Keratinocyte (primary cell): ENCODE measurements around the gene MYO1D.

Experiments used
- CTCF ChIP-seq, 3 experiments: IDR thresholded peaks in 1 of 3; conservative IDR thresholded peaks in 1 of 3; optimal IDR thresholded peaks in 1 of 3; 2 replicates in 2 of 3; 3 replicates in 1 of 3; pipeline versions ENCODE3 to v1.5.1; 2011; ENCODE audit warnings: low read length in 3 of 3, mild to moderate bottlenecking in 3 of 3, moderate library complexity in 2 of 3, control low read depth in 1 of 3, inconsistent platforms in 1 of 3; ENCODE audit not compliant: insufficient read depth in 2 of 3; ENCODE audit errors: extremely low read depth in 1 of 3
- EZH2 ChIP-seq: IDR thresholded peaks from one replicate; pipeline ENCODE4 v1.6.1; 2012; ENCODE audit warnings: inconsistent platforms, mild to moderate bottlenecking, low read length, moderate library complexity

GRCh38 chr17:32519228-32520103, 357.5 kb downstream of the MYO1D start:
- TF ChIP-seq CTCF (optimal IDR thresholded peaks at IDR 0.05 in 1 of 3, IDR thresholded peaks at IDR 0.05 in 1 of 3, conservative IDR thresholded peaks at IDR 0.05 in 1 of 3; ENCODE audit: extremely low read depth in 1 of 3, insufficient read depth in 2 of 3, low read length in 3 of 3) (no peak), EZH2 (no peak)
